ENCODE data around the gene ITM2A. TPM values are rescaled to one million over a fixed set of nuclear protein-coding genes. Genes with fewer than 3 reads are reported as not detected.

ITM2A gene
- total RNA-seq, 1 experiment from 2014 or later, result not detected

GRCh38 chrX:79325263-79325958, 41.7 kb downstream of the ITM2A start:
- H2AFZ ChIP-seq (ENCODE audit: low read length), result no peak overlapping the region
- H3K9me3 ChIP-seq (ENCODE audit: low read length), result no peaks in the 10 kb centered on the region
- intact Hi-C loops (cut with micrococcal nuclease), result no loop called here
- ChIA-PET CTCF (no interaction called here), POLR2A (ENCODE audit: unreplicated experiment) (no interaction called here)
- H3K36me3 ChIP-seq (ENCODE audit: low read depth, low read length), result no peaks in the 10 kb centered on the region
- H3F3A ChIP-seq (ENCODE audit: low read length, unreplicated experiment), result no peaks in the 10 kb centered on the region
- TF ChIP-seq, protein P1, sequence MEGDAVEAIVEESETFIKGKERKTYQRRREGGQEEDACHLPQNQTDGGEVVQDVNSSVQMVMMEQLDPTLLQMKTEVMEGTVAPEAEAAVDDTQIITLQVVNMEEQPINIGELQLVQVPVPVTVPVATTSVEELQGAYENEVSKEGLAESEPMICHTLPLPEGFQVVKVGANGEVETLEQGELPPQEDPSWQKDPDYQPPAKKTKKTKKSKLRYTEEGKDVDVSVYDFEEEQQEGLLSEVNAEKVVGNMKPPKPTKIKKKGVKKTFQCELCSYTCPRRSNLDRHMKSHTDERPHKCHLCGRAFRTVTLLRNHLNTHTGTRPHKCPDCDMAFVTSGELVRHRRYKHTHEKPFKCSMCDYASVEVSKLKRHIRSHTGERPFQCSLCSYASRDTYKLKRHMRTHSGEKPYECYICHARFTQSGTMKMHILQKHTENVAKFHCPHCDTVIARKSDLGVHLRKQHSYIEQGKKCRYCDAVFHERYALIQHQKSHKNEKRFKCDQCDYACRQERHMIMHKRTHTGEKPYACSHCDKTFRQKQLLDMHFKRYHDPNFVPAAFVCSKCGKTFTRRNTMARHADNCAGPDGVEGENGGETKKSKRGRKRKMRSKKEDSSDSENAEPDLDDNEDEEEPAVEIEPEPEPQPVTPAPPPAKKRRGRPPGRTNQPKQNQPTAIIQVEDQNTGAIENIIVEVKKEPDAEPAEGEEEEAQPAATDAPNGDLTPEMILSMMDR (conservative IDR thresholded peaks at IDR 0.05; ENCODE audit: low read depth, low read length), result no peak
- TF ChIP-seq EZH2phosphoT487 (IDR thresholded peaks at IDR 0.05; ENCODE audit: borderline replicate concordance, low read length) (no peak), EZH2 (IDR thresholded peaks at IDR 0.05; ENCODE audit: low read length, unreplicated experiment) (no peak)
- no peaks in the 10 kb centered on the region for H4K20me1 ChIP-seq (ENCODE audit: low read length)
- DNase-seq, result peak; percentile 5
- H3K27ac ChIP-seq (ENCODE audit: low read length), result no peak overlapping the region
- no TSS peak for BruUV-seq (replicated peaks)
- no peaks in the 10 kb centered on the region for H3K9me2 ChIP-seq (replicated peaks; ENCODE audit: low read length)
- H3K4me1 ChIP-seq (ENCODE audit: insufficient read depth, low read length), result no peaks in the 10 kb centered on the region
- H3K4me2 ChIP-seq (ENCODE audit: low read length), result no peak overlapping the region
- no peak overlapping the region for H3K9ac ChIP-seq (ENCODE audit: low read length)
- ATAC-seq, result no peak
- no peaks in the 10 kb centered on the region for H3K27me3 ChIP-seq (ENCODE audit: low read length)
- no peaks in the 10 kb centered on the region for H3K79me2 ChIP-seq (ENCODE audit: low read length)
- H3K4me3 ChIP-seq (ENCODE audit: low read length), result no peak overlapping the region

Other genes starting within 250 kb of the ITM2A start
- not detected in 2 replicates for gene GPR174, start 222.6 kb downstream of the ITM2A start, total RNA-seq (2014; rRNA removed)

Data from PC-3 (cell line).